Small intestine (tissue), 7 donors: ENCODE measurements around the gene FRAS1. TPM values are rescaled to one million over a fixed set of nuclear protein-coding genes. Genes with fewer than 3 reads are reported as not detected.
A peak's percentile ranks its signal among the peaks of the same experiment; 100 is the strongest.
"Not testable (repeated sequence)": the region's sequence is repeated elsewhere in the genome, so short reads cannot be mapped to it uniquely, and the experiment has no call there.

ENCODE experiments used
- DNase-seq, 2 donors: peaks; one replicate each; pipeline versions ENCODE4 v3.0.0 to v3.0.0-alpha.2; 2013
- FAIRE-seq: peaks from 2 replicates; lab custom pipeline; 2012; peaks lifted over from hg19 to GRCh38; lab: Jason Lieb, UNC
- H3K27ac ChIP-seq, 3 donors: one replicate each; pipeline ENCODE4 v1.5.1; 2013; ENCODE audit warnings: low read length in 2 of 3, mild to moderate bottlenecking in 2 of 3, control low read depth in 1 of 3, inconsistent platforms in 1 of 3, low read depth in 1 of 3, moderate library complexity in 1 of 3
- H3K27me3 ChIP-seq, 3 donors: one replicate each; pipeline ENCODE4 v1.6.1; 2013; ENCODE audit warnings: low read length in 3 of 3, inconsistent platforms in 1 of 3; ENCODE audit not compliant: control insufficient read depth in 3 of 3, insufficient read depth in 3 of 3
- H3K36me3 ChIP-seq, 3 donors: one replicate each; pipeline ENCODE4 v1.6.1; 2013; ENCODE audit warnings: low read length in 3 of 3, inconsistent platforms in 1 of 3, low read depth in 1 of 3, mild to moderate bottlenecking in 1 of 3, moderate library complexity in 1 of 3; ENCODE audit not compliant: control insufficient read depth in 3 of 3, insufficient read depth in 2 of 3
- H3K4me1 ChIP-seq, 3 donors: one replicate each; pipeline ENCODE4 v1.6.1; 2013; ENCODE audit warnings: low read length in 2 of 3, inconsistent platforms in 1 of 3, low read depth in 1 of 3, mild to moderate bottlenecking in 1 of 3, moderate library complexity in 1 of 3; ENCODE audit not compliant: control insufficient read depth in 3 of 3, insufficient read depth in 2 of 3
- H3K4me3 ChIP-seq, 3 donors: one replicate each; pipeline ENCODE4 v1.5.1; 2013; ENCODE audit warnings: low read length in 3 of 3, control low read depth in 1 of 3, inconsistent platforms in 1 of 3, low read depth in 1 of 3, mild to moderate bottlenecking in 1 of 3, moderate library complexity in 1 of 3
- H3K9me3 ChIP-seq, 2 donors: one replicate each; pipeline ENCODE4 v1.6.1; 2013; ENCODE audit warnings: low read depth in 1 of 2, low read length in 1 of 2; ENCODE audit not compliant: control insufficient read depth in 2 of 2, insufficient read depth in 1 of 2
- WGBS, 3 donors: extraction: QIAGEN DNeasy Blood & Tissue Kit; methylation state at CpG; one replicate each; pipeline ENCODE4 v1.1.7; 2013; 5-methylcytosine and 5-hydroxymethylcytosine counted together
- polyA plus RNA-seq, 4 donors: library from polyadenylated mRNA; stranded (reverse) in 3 of 4; unstranded in 1 of 4; fragments of 200-250 nt in 3 of 4; fragments of 120-200 nt in 1 of 4; gene quantifications; one replicate each; pipeline versions ENCODE4 v1.2.1 to v1.2.3, GENCODE V29; 2013
- donor health status: healthy with polysubstance abuse.
- donor health status: control.
- donor health status: control.
- donor health status: Bipolar disorder and iron deficiency.
- donor health status: healthy.

Gene FRAS1
- polyA plus RNA-seq, 4 donors: 0.16 to 12.6 TPM; not detected in 2

DNA sequence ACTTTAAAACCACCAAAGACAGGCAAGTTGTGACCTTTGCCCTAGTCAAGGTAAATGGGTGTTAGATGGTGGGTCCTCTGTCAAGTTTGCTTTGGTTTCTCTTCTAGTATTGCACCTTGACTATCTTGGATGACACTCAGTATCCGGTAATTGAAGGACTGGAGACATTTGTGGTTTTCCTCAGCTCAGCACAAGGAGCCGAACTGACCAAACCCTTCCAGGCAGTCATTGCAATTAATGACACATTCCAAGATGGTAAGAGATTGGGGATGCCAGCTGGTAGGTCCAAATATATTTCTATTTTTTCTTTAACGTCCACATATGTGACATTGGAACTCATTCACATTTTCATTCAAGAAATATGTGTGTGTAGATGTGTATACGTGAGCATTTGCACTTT lies 425.2 kb downstream of the FRAS1 start:
- peaks cover 0 to 22% (median 0%) of the 10 kb centered on the region in 3 donors for H3K36me3 ChIP-seq
- H3K4me1 ChIP-seq: no peaks in the 10 kb centered on the region
- H3K27me3 ChIP-seq: no peaks in the 10 kb centered on the region
- no peaks in the 10 kb centered on the region for H3K9me3 ChIP-seq
- DNase-seq: no peak
- H3K4me3 ChIP-seq: no peak overlapping the region
- no peak for FAIRE-seq
- WGBS, 3 donors: 83 to 89% (median 85%) methylated on average over 4 of the region's 4 CpGs
- H3K27ac ChIP-seq: no peak overlapping the region

DNA sequence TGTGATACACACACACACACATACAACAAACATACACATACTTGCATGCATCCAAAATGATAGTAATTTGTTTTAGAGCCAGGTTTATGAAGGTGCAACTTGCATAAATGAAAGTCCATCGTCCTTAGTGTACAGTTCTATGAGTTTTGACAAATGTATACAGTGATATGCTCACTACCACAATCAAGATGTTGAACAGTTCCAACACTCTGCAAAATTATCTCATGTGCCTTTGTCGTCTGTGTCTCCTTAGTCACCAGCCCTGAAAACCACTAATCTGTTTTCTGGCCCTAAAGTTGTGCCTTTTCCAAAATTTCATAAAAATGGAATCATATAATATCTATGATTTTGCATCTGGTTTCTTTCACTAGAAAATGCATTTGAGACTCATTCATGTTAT lies 426.7 kb downstream of the FRAS1 start:
- DNase-seq (no peak), FAIRE-seq (no peak)
- H3K9me3 ChIP-seq: no peaks in the 10 kb centered on the region
- H3K27ac ChIP-seq: no peak overlapping the region
- no peaks in the 10 kb centered on the region for H3K27me3 ChIP-seq
- no peak overlapping the region for H3K4me3 ChIP-seq
- peaks cover 0 to 18% (median 0%) of the 10 kb centered on the region in 3 donors for H3K36me3 ChIP-seq
- no peaks in the 10 kb centered on the region for H3K4me1 ChIP-seq
- WGBS, 3 donors: 78 to 89% (median 85%) methylated on average over 2 of the region's 2 CpGs

DNA sequence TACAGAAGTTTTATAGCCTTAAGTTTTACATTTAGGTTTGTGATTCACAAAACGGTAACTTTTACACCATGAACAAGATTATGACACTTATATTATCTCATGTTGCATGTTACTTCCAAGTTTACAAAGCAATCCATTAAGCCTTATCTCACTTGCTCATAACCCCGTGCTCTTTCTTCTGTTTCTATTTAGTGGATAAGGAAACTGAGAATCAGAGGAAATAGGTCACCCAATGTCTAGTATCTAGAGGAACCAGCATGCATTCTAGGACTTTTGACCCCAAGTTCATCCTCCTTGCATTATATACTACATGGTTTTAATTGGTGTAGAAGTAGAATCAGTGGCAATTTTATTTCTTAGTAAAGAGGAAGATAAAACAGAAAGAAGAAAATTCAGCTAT lies 427.5 kb downstream of the FRAS1 start:
- FAIRE-seq: no peak
- H3K27me3 ChIP-seq: no peaks in the 10 kb centered on the region
- H3K4me3 ChIP-seq: no peak overlapping the region
- 6 to 37% (median 19%) methylated on average over 2 of the region's 2 CpGs for WGBS, 3 donors
- no peaks in the 10 kb centered on the region for H3K4me1 ChIP-seq
- H3K9me3 ChIP-seq: no peaks in the 10 kb centered on the region
- H3K36me3 ChIP-seq: peaks cover 0 to 15% (median 0%) of the 10 kb centered on the region in 3 donors
- DNase-seq: peak; percentile 16 to 75
- peak overlapping the region in 1 of 3 donors; percentile 25 for H3K27ac ChIP-seq

DNA sequence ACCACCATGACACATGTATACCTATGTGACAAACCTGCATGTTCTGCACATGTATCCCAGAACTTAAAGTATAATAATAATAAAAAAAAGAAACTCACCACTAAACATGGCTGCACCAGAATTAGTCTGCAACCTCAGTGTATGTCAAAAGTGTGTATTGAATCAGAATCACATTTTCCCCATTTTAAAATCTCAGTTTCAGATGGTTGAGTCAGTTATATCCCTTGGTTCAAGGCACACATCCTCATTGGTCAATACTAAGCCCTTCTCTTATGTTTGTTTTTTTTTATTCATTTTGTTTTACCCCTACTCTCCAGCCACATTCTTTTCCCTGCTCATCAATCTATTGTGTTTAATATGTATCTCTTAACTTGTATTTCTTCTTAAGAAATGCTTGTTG lies 436.6 kb downstream of the FRAS1 start:
- Histone ChIP-seq H3K27ac (no peak overlapping the region), H3K4me1 (no peaks in the 10 kb centered on the region), H3K9me3 (no peaks in the 10 kb centered on the region), H3K4me3 (no peak overlapping the region), H3K36me3 (peaks cover 0 to 1% (median 0%) of the 10 kb centered on the region in 3 donors), H3K27me3 (no peaks in the 10 kb centered on the region)
- DNase-seq: no peak
- FAIRE-seq: no peak

DNA sequence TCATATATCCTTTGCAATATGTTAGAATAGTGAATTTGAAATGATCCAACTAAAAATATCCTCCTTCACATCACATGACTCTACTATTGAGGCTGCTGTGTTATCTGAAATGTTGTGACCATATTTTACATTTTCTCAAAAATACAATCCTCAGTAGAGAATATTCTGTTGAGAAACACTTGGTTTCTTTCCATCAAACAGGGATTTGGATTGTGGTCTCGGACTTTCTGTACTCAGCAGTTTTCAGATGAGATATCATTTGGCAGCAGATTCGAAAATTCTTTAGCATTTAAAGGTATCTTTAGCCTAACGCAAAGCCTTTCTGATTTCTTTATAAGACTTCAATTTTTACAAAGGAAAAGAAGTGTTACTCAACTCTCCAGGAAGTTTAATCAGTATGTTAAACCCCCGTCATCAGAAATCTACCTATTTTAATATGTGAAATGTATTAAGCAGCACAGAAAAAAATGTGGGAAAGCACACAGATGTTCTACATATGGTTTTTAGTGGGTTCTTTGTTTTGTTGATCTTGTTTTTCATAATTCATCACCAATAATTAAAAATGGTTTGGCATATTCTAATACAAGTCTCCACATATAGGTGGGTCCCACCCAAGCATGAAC lies 439.0 kb downstream of the FRAS1 start:
- Histone ChIP-seq H3K36me3 (peaks cover 0 to 3% (median 0%) of the 10 kb centered on the region in 3 donors), H3K27ac (no peak overlapping the region), H3K9me3 (no peaks in the 10 kb centered on the region), H3K4me3 (no peak overlapping the region), H3K4me1 (no peaks in the 10 kb centered on the region), H3K27me3 (no peaks in the 10 kb centered on the region)
- DNase-seq (no peak), FAIRE-seq (no peak)
- WGBS, 3 donors: 72 to 82% (median 77%) methylated on average over 4 of the region's 4 CpGs

DNA sequence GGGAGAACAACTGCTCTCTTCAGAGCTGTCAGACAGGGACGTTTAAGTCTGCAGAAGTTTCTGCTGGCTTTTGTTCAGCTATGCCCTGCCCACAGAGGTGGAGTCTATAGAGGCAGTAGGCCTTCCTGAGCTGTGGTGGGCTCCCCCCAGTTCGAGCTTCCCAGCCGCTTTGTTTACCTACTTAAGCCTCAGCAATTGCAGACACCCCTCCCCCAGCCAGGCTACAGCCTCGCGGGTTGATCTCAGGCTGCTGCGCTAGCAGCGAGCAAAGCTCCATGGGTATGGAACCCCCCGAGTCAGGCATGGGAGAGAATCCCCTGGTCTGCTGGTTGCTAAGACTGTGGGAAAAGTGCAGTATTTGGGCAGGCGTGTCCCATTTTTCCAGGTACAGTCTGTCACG lies 449.1 kb downstream of the FRAS1 start:
- FAIRE-seq, H3K27ac ChIP-seq: not testable (repeated sequence)
- WGBS, 3 donors: 66 to 79% (median 70%) methylated on average over 10 of the region's 10 CpGs

DNA sequence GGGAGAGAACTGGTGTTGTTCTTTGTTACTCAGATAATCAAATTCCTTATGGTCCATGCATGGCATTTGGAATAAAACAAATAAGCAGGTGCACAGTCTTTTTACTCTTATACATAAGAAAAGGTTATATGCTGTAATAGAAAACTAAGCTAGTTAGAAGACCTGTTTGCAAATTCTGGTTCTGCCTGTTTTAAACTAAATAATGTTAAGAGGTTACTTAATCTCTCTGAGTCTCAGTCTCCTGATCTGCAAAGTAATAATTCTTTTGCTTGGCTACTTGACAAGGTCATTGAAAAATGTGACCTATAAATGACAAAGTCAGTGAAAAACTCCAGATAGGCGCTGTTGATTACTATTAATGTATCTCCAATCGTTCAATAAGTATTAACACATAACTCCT lies 451.9 kb downstream of the FRAS1 start:
- DNase-seq (no peak), FAIRE-seq (no peak)
- no peaks in the 10 kb centered on the region for H3K27me3 ChIP-seq
- peaks cover 0 to 16% (median 0%) of the 10 kb centered on the region in 3 donors for H3K4me1 ChIP-seq
- H3K4me3 ChIP-seq: no peak overlapping the region
- H3K27ac ChIP-seq: no peak overlapping the region
- H3K9me3 ChIP-seq: no peaks in the 10 kb centered on the region
- WGBS, 3 donors: 66 to 86% (median 84%) methylated on average over 2 of the region's 2 CpGs
- peaks cover 0 to 24% (median 0%) of the 10 kb centered on the region in 3 donors for H3K36me3 ChIP-seq

More for the DNA sequence above, 449.1 kb downstream of the FRAS1 start:
- H3K27me3 ChIP-seq, DNase-seq, H3K9me3 ChIP-seq, H3K4me3 ChIP-seq, H3K4me1 ChIP-seq: not testable (repeated sequence)
- H3K36me3 ChIP-seq: peaks cover 0 to 18% (median 0%) of the 10 kb centered on the region in 3 donors

DNA sequence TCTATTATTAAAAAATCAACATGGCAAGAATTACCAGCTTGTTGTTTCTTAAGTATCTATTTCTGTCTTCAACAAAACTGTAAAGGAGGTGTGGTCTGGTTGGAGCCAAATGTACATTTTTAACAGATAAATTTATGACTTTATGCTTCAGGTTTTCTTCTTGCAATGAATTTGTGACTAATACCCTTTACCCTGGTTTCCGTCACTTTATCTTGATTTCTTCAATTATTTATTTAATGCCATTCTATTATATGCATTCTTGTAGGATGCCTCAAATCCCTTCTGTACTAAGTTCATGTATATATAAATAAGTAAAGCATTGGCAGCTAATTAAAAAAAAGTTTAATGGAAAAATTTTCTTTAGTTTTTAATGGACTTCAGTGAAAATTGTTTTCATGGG lies 453.0 kb downstream of the FRAS1 start:
- Histone ChIP-seq H3K4me1 (peaks cover 0 to 16% (median 0%) of the 10 kb centered on the region in 3 donors), H3K4me3 (no peak overlapping the region), H3K27me3 (no peaks in the 10 kb centered on the region), H3K27ac (no peak overlapping the region), H3K36me3 (peaks cover 0 to 25% (median 0%) of the 10 kb centered on the region in 3 donors), H3K9me3 (no peaks in the 10 kb centered on the region)
- no peak for FAIRE-seq
- DNase-seq: no peak
- WGBS, 3 donors: 53 to 96% (median 87%) methylated on average over 1 of the region's 1 CpG

DNA sequence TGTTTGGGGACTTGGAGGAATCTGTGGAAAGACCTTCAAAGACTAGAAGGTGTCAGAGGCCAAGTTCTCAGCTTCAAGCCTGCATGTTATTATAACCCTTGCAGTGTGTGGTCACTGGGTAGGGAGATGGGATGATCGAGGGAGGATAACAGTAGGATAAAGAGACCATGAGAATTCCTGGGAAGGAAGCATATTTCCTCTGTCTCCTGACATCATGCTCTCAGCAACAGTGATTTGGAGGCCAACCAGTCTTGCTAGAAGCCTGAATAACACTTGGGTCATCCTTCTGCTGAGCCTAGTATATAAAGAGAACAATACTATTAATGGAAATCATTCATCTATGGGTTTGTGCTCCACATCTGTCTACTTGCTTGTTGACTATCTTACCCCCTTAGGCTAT lies 453.6 kb downstream of the FRAS1 start:
- FAIRE-seq: no peak
- peaks cover 0 to 29% (median 0%) of the 10 kb centered on the region in 3 donors for H3K36me3 ChIP-seq
- peaks cover 0 to 16% (median 0%) of the 10 kb centered on the region in 3 donors for H3K4me1 ChIP-seq
- H3K4me3 ChIP-seq: no peak overlapping the region
- DNase-seq: no peak
- no peak overlapping the region for H3K27ac ChIP-seq
- 35 to 76% (median 52%) methylated on average over 1 of the region's 1 CpG for WGBS, 3 donors
- no peaks in the 10 kb centered on the region for H3K27me3 ChIP-seq
- H3K9me3 ChIP-seq: no peaks in the 10 kb centered on the region
